ENCODE data around the gene GATC.

GRCh38 chr12:120504587-120504986 is 58.3 kb downstream of the GATC start:
- TF ChIP-seq POLR2AphosphoS5 (IDR thresholded peaks at IDR 0.05) (no peak), POLR2A (IDR thresholded peaks at IDR 0.05) (no peak), CTCF (IDR thresholded peaks at IDR 0.05) (no peak), EP300 (IDR thresholded peaks at IDR 0.05) (no peak)
